ENCODE measurements around the gene ZNF792.
"Not testable (repeated sequence)": the region's sequence is repeated elsewhere in the genome, so short reads cannot be mapped to it uniquely, and the experiment has no call there.

ZNF792 gene

GRCh38 chr19:34994286-34994642 lies 30.2 kb upstream of the ZNF792 start:
- H3K79me2 ChIP-seq (ENCODE audit: insufficient read depth, low read length): no peaks in the 10 kb centered on the region
- H4K20me1 ChIP-seq (ENCODE audit: insufficient read depth, low read length): no peaks in the 10 kb centered on the region
- no peak overlapping the region for H3K9ac ChIP-seq (ENCODE audit: low read length)
- no peak overlapping the region for H3K4me3 ChIP-seq (ENCODE audit: low read depth, low read length, poor library complexity, severe bottlenecking)
- peaks cover 24% of the 10 kb centered on the region for H3K27me3 ChIP-seq (ENCODE audit: insufficient read depth, low read length)
- no peak overlapping the region for H2AFZ ChIP-seq (ENCODE audit: low read length)
- no peak for TF ChIP-seq EZH2 (IDR thresholded peaks at IDR 0.05; ENCODE audit: borderline replicate concordance, low read length)
- no peak for TF ChIP-seq CTCF (IDR thresholded peaks at IDR 0.05; ENCODE audit: low read length)
- no peak overlapping the region for H3K27ac ChIP-seq (ENCODE audit: low read depth, low read length, poor library complexity, severe bottlenecking)
- no peaks in the 10 kb centered on the region for H3F3A ChIP-seq (ENCODE audit: insufficient read depth, low read length)
- no peaks in the 10 kb centered on the region for H3K9me3 ChIP-seq (ENCODE audit: low read length)
- H3K9me2 ChIP-seq (ENCODE audit: low read depth, low read length): no peaks in the 10 kb centered on the region
- H3K4me2 ChIP-seq (ENCODE audit: low read length): no peak overlapping the region
- H3K4me1 ChIP-seq (ENCODE audit: insufficient read depth, low read length, severe bottlenecking): peaks cover 17% of the 10 kb centered on the region
- no peaks in the 10 kb centered on the region for H3K36me3 ChIP-seq (ENCODE audit: insufficient read depth, low read length)

DNA sequence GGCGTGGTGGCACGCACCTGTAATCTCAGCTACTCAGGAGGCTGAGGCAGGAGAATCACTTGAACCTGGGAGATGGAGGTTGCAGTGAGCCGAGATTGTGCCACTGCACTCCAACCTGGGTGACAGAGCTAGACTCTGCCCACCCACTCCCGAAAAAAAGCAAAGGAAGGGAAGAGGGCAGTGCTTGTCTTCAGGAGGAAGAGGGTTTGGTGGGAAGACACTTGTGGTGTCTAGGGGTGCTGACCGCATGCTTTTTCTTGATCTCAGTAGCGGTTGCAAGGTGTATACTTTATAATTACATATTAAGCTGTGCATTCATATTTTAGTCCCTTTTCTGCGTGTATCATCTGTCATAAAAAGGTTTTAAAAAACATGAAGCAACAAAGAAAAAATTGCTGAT lies 28.6 kb upstream of the ZNF792 start:
- H3F3A ChIP-seq (ENCODE audit: insufficient read depth, low read length); H2AFZ ChIP-seq (ENCODE audit: low read length); H3K4me3 ChIP-seq (ENCODE audit: low read depth, low read length, poor library complexity, severe bottlenecking); H3K36me3 ChIP-seq (ENCODE audit: insufficient read depth, low read length); H3K9me2 ChIP-seq (ENCODE audit: low read depth, low read length); H4K20me1 ChIP-seq (ENCODE audit: insufficient read depth, low read length); H3K27ac ChIP-seq (ENCODE audit: low read depth, low read length, poor library complexity, severe bottlenecking); H3K4me2 ChIP-seq (ENCODE audit: low read length); H3K79me2 ChIP-seq (ENCODE audit: insufficient read depth, low read length); H3K4me1 ChIP-seq (ENCODE audit: insufficient read depth, low read length, severe bottlenecking); H3K9me3 ChIP-seq (ENCODE audit: low read length); H3K9ac ChIP-seq (ENCODE audit: low read length): not testable (repeated sequence)
- H3K27me3 ChIP-seq (ENCODE audit: insufficient read depth, low read length): peaks cover 29% of the 10 kb centered on the region

GRCh38 chr19:34991542-34992333 lies 27.7 kb upstream of the ZNF792 start:
- TF ChIP-seq CTCF (IDR thresholded peaks at IDR 0.05; ENCODE audit: low read length): no peak
- no peak for TF ChIP-seq EZH2 (IDR thresholded peaks at IDR 0.05; ENCODE audit: borderline replicate concordance, low read length)
- H2AFZ ChIP-seq (ENCODE audit: low read length): no peak overlapping the region
- H3K4me2 ChIP-seq (ENCODE audit: low read length): no peak overlapping the region
- H3K27me3 ChIP-seq (ENCODE audit: insufficient read depth, low read length): peaks cover 29% of the 10 kb centered on the region
- H3K4me1 ChIP-seq (ENCODE audit: insufficient read depth, low read length, severe bottlenecking): no peaks in the 10 kb centered on the region
- H3F3A ChIP-seq (ENCODE audit: insufficient read depth, low read length): no peaks in the 10 kb centered on the region
- H3K36me3 ChIP-seq (ENCODE audit: insufficient read depth, low read length): no peaks in the 10 kb centered on the region
- no peak overlapping the region for H3K4me3 ChIP-seq (ENCODE audit: low read depth, low read length, poor library complexity, severe bottlenecking)
- H3K79me2 ChIP-seq (ENCODE audit: insufficient read depth, low read length): no peaks in the 10 kb centered on the region
- no peak overlapping the region for H3K9ac ChIP-seq (ENCODE audit: low read length)
- no peaks in the 10 kb centered on the region for H3K9me3 ChIP-seq (ENCODE audit: low read length)
- no peaks in the 10 kb centered on the region for H3K9me2 ChIP-seq (ENCODE audit: low read depth, low read length)
- H3K27ac ChIP-seq (ENCODE audit: low read depth, low read length, poor library complexity, severe bottlenecking): no peak overlapping the region
- no peaks in the 10 kb centered on the region for H4K20me1 ChIP-seq (ENCODE audit: insufficient read depth, low read length)

DNA sequence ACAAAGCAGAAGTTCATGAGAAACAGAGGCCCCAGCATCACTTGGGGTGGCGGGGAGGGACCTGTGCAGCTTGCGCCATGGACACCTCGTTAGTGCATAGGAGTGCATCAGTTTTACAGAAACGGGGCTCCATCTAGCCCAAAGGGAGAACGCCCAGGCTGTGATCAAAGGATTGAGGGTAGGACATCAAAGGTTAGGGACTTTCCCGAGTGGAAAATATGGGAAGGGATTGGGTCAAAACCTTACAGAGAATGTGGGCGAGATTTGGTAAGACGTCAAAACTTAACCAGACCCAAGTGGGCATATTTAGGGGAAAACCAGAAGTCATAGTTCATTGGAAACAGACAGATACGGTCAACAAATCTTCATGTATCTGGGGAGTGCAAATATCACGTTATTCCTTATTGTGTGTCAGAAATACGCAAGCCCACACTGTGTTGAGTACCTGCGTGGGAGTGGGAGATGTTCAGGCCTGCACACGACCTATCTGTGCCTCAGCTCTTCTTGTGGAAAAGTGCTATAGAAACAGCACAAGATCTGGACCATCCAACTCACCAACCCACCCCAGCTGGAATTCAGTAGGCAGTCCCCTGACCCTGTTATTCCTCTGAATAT lies 26.7 kb upstream of the ZNF792 start:
- H2AFZ ChIP-seq (ENCODE audit: low read length): no peak overlapping the region
- no peaks in the 10 kb centered on the region for H3K79me2 ChIP-seq (ENCODE audit: insufficient read depth, low read length)
- no peaks in the 10 kb centered on the region for H3K9me3 ChIP-seq (ENCODE audit: low read length)

More for the DNA sequence above, 26.7 kb upstream of the ZNF792 start:
- H3K4me2 ChIP-seq (ENCODE audit: low read length): no peak overlapping the region
- no peaks in the 10 kb centered on the region for H3K4me1 ChIP-seq (ENCODE audit: insufficient read depth, low read length, severe bottlenecking)
- peaks cover 29% of the 10 kb centered on the region for H3K27me3 ChIP-seq (ENCODE audit: insufficient read depth, low read length)
- no peak overlapping the region for H3K27ac ChIP-seq (ENCODE audit: low read depth, low read length, poor library complexity, severe bottlenecking)
- H4K20me1 ChIP-seq (ENCODE audit: insufficient read depth, low read length): no peaks in the 10 kb centered on the region
- H3F3A ChIP-seq (ENCODE audit: insufficient read depth, low read length): no peaks in the 10 kb centered on the region
- H3K4me3 ChIP-seq (ENCODE audit: low read depth, low read length, poor library complexity, severe bottlenecking): no peak overlapping the region
- H3K9me2 ChIP-seq (ENCODE audit: low read depth, low read length): no peaks in the 10 kb centered on the region
- H3K9ac ChIP-seq (ENCODE audit: low read length): no peak overlapping the region
- no peaks in the 10 kb centered on the region for H3K36me3 ChIP-seq (ENCODE audit: insufficient read depth, low read length)
- no peak for TF ChIP-seq CTCF (IDR thresholded peaks at IDR 0.05; ENCODE audit: low read length)
- no peak for TF ChIP-seq EZH2 (IDR thresholded peaks at IDR 0.05; ENCODE audit: borderline replicate concordance, low read length)
